ENCODE measurements around the gene PRM1. TPM values are rescaled to one million over a fixed set of nuclear protein-coding genes. Genes with fewer than 3 reads are reported as not detected.

PRM1 gene
- total RNA-seq, 1 experiment from 2014 or later, result not detected

DNA sequence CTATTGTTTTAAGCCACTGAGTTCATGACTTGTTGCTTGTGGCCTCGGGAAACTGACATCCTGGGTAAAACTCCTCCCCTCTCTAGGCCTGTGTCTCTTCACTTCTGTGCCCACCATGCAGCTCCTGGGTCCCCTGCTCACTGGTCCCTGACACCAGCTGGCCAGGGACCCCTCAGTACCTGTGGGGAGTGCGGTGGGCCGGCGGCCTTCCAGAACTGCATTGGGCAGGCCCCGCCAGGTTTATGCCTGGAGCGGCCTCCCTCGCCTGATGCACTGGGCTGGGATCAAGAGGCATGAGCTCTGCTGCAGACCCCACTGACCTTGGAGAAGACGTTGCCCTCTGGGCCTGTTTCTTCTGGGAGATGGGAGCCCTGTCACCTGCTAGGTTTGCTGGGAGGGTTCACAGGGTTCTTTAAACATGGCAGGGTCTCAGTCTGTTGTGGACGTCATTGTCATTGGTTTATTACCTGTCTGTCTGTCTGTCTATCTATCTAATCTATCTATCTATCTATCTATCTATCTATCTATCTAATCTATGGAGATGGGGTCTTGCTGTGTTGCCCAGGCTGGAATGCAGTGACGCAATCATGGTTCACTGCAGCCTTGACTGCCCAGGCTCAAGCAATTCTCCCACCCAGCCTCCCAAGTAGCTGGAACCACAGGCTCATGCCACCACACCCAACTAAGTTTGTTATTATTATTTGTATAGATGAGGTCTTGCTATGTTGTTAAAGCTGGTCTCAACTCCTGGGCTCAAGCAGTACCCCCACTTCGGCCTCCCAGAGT lies 42.6 kb upstream of the PRM1 start:
- H3K23me2 ChIP-seq (ENCODE audit: insufficient read length, low read depth, low read length, poor library complexity, severe bottlenecking), result peaks cover 4% of the 10 kb centered on the region
- H4K8ac ChIP-seq (replicated peaks; ENCODE audit: insufficient read length, low read depth, low read length), result no peak overlapping the region
- Mint-ChIP-seq H3K4me3 (no peak overlapping the region), H3K27me3 (ENCODE audit: low read depth) (no peaks in the 10 kb centered on the region; the same call in 1 of the 2 replicates), H3K9me3 (peaks cover 0 to 1% of the 10 kb centered on the region in 2 experiments; a peak in 2 of 5 replicates), H3K27ac (peak overlapping the region in 1 of 3 experiments; percentile 8; a peak in 2 of 7 replicates), H3K36me3 (ENCODE audit: insufficient read depth in 1 of 3, low read depth in 3 of 3) (peaks cover under 1 to 5% (median 2%) of the 10 kb centered on the region in 3 experiments; a peak in 5 of 7 replicates), H3K4me1 (peaks cover 36 to 41% of the 10 kb centered on the region in 2 experiments)
- H3T11ph ChIP-seq (ENCODE audit: low read length), result no peak overlapping the region
- no peaks in the 10 kb centered on the region for H3K79me1 ChIP-seq (ENCODE audit: insufficient read depth, low read depth, low read length, poor library complexity, severe bottlenecking)
- H2BK15ac ChIP-seq (ENCODE audit: low read depth, low read length), result no peak overlapping the region
- no peaks in the 10 kb centered on the region for H4K20me1 ChIP-seq (ENCODE audit: control insufficient read depth, insufficient read depth, insufficient read length)
- WGBS (ENCODE audit: extremely low coverage, insufficient read length, low lambda C conversion rate), result no CpG with 5 or more reads among the region's 11 CpGs
- no peak overlapping the region for H2BK20ac ChIP-seq (ENCODE audit: low read depth, low read length, poor library complexity, severe bottlenecking)
- no peak overlapping the region for H2BK5ac ChIP-seq (ENCODE audit: insufficient read length, low read length)
- no peak overlapping the region for H3K4ac ChIP-seq (ENCODE audit: low read depth, low read length)
- no peaks in the 10 kb centered on the region for H3K27me3 ChIP-seq (ENCODE audit: insufficient read depth, low read length)
- no peak overlapping the region; the same call in 1 of the 2 replicates for H3K14ac ChIP-seq (ENCODE audit: insufficient read depth, low read length)
- H2BK12ac ChIP-seq (ENCODE audit: insufficient read length, low read depth, low read length), result no peak overlapping the region
- peaks cover 7% of the 10 kb centered on the region; the same call in 1 of the 2 replicates for H3K4me1 ChIP-seq (ENCODE audit: insufficient read depth, low read length)
- H2AK5ac ChIP-seq (ENCODE audit: insufficient read length, low read length), result no peak overlapping the region
- no peak overlapping the region for H2AFZ ChIP-seq (ENCODE audit: low read length)
- no peaks in the 10 kb centered on the region; the same call in 1 of the 2 replicates for H3K79me2 ChIP-seq (ENCODE audit: insufficient read depth, low read length)
- H3K9ac ChIP-seq (ENCODE audit: extremely low read depth, insufficient read length, low read length), result no peak overlapping the region
- no peak for DNase-seq
- H3K27ac ChIP-seq (ENCODE audit: insufficient read length, low read depth, low read length), result no peak overlapping the region
- TF ChIP-seq, protein P1, sequence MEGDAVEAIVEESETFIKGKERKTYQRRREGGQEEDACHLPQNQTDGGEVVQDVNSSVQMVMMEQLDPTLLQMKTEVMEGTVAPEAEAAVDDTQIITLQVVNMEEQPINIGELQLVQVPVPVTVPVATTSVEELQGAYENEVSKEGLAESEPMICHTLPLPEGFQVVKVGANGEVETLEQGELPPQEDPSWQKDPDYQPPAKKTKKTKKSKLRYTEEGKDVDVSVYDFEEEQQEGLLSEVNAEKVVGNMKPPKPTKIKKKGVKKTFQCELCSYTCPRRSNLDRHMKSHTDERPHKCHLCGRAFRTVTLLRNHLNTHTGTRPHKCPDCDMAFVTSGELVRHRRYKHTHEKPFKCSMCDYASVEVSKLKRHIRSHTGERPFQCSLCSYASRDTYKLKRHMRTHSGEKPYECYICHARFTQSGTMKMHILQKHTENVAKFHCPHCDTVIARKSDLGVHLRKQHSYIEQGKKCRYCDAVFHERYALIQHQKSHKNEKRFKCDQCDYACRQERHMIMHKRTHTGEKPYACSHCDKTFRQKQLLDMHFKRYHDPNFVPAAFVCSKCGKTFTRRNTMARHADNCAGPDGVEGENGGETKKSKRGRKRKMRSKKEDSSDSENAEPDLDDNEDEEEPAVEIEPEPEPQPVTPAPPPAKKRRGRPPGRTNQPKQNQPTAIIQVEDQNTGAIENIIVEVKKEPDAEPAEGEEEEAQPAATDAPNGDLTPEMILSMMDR (conservative IDR thresholded peaks at IDR 0.05), result no peak
- H2BK120ac ChIP-seq (ENCODE audit: low read depth, low read length, poor library complexity, severe bottlenecking), result no peak overlapping the region
- H3K9me3 ChIP-seq (ENCODE audit: control insufficient read depth, low read depth, low read length), result no peaks in the 10 kb centered on the region
- no peak overlapping the region for H3K4me2 ChIP-seq (ENCODE audit: insufficient read depth, insufficient read length, low read length)
- no peak overlapping the region for H3K23ac ChIP-seq (ENCODE audit: insufficient read length, low read depth, low read length)
- no peak overlapping the region for H4K91ac ChIP-seq (ENCODE audit: insufficient read length, low read depth, low read length)
- H3K56ac ChIP-seq (ENCODE audit: insufficient read length, low read depth, low read length), result no peak overlapping the region
- no peak overlapping the region for H3K18ac ChIP-seq (ENCODE audit: insufficient read length, low read depth, low read length)
- H4K5ac ChIP-seq (ENCODE audit: insufficient read length, low read depth, low read length), result no peak overlapping the region

Data from H9 (cell line).